ENCODE data around the gene IDS. TPM values are rescaled to one million over a fixed set of nuclear protein-coding genes. Genes with fewer than 3 reads are reported as not detected.

The IDS gene
- total RNA-seq, 2 experiments from 2014 or later: 44.0 to 65.8 TPM

- BruUV-seq (replicated peaks): no TSS peak
- Histone ChIP-seq H3K79me2 (ENCODE audit: insufficient read depth, low read depth, low read length) (no peaks in the 10 kb centered on the region), H3K4me2 (ENCODE audit: low read length) (no peak overlapping the region), H3K36me3 (ENCODE audit: insufficient read depth, low read length) (no peaks in the 10 kb centered on the region), H2AFZ (ENCODE audit: low read length) (no peak overlapping the region), H4K20me1 (ENCODE audit: insufficient read depth, low read length) (no peaks in the 10 kb centered on the region), H3K27ac (ENCODE audit: low read depth, low read length, poor library complexity, severe bottlenecking) (no peak overlapping the region), H3K9me3 (ENCODE audit: low read length) (no peaks in the 10 kb centered on the region), H3K4me1 (ENCODE audit: insufficient read depth, low read length, poor library complexity, severe bottlenecking) (no peaks in the 10 kb centered on the region), H3K9me2 (ENCODE audit: insufficient read depth, low read length) (no peaks in the 10 kb centered on the region), H3K4me3 (ENCODE audit: low read depth, low read length, poor library complexity, severe bottlenecking) (no peak overlapping the region)
- POLR2A ChIA-PET: no interaction called here
- intact Hi-C loops (cut with micrococcal nuclease; ENCODE audit: unreplicated experiment): no loop called here
- TF ChIP-seq, protein P1, sequence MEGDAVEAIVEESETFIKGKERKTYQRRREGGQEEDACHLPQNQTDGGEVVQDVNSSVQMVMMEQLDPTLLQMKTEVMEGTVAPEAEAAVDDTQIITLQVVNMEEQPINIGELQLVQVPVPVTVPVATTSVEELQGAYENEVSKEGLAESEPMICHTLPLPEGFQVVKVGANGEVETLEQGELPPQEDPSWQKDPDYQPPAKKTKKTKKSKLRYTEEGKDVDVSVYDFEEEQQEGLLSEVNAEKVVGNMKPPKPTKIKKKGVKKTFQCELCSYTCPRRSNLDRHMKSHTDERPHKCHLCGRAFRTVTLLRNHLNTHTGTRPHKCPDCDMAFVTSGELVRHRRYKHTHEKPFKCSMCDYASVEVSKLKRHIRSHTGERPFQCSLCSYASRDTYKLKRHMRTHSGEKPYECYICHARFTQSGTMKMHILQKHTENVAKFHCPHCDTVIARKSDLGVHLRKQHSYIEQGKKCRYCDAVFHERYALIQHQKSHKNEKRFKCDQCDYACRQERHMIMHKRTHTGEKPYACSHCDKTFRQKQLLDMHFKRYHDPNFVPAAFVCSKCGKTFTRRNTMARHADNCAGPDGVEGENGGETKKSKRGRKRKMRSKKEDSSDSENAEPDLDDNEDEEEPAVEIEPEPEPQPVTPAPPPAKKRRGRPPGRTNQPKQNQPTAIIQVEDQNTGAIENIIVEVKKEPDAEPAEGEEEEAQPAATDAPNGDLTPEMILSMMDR (conservative IDR thresholded peaks at IDR 0.05; ENCODE audit: low read length): no peak
- TF ChIP-seq EZH2phosphoT487 (IDR thresholded peaks at IDR 0.05; ENCODE audit: borderline replicate concordance, low read depth, low read length): no peak
- CTCF ChIA-PET (ENCODE audit: unreplicated experiment): no interaction called here
- DNase-seq (ENCODE audit: low spot score): no peak
Observed at GRCh38 chrX:149458586-149458985, 46.5 kb downstream of the IDS start.

DNA sequence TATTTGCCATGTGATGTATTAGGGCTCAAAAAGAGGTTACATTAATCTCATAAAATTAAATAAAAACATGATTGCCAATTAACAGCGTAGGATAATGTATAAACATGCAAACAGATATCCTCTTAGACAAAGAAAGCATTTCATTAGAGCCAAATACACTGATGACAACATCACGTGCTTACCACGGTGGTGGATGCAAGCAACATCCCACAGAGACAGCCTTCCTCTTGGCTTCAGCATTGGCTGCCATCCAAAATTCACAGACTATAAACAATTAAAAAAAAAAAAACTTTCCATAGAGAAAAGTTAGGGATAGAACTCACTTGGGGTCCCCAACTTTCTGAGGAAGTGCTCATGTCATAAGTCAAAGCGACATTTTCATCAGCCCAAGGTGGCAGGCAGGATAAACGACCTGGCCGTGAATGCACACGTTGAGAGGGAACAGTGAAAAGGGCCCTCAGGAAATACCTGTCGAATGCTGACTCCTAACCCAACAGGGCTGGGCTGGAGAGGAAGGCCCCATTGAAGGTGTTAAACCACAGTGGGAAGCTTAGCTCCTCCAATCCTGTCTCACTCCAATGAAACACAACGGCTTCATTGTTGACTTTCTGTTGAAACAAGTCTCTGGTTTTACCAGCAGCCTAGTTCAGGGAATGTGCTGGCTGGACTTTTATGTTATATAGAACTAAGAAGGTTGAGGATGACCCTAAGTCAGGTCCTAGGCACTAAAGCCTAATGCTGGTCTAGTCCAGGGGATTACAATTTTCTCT is 48.4 kb downstream of the IDS start:
- Histone ChIP-seq H4K20me1 (ENCODE audit: insufficient read depth, low read length) (no peaks in the 10 kb centered on the region), H3K27ac (ENCODE audit: low read depth, low read length, poor library complexity, severe bottlenecking) (no peak overlapping the region), H3K36me3 (ENCODE audit: insufficient read depth, low read length) (no peaks in the 10 kb centered on the region), H3K9me2 (ENCODE audit: insufficient read depth, low read length) (no peaks in the 10 kb centered on the region), H3K4me3 (ENCODE audit: low read depth, low read length, poor library complexity, severe bottlenecking) (no peak overlapping the region), H3K79me2 (ENCODE audit: insufficient read depth, low read depth, low read length) (no peaks in the 10 kb centered on the region), H3K4me1 (ENCODE audit: insufficient read depth, low read length, poor library complexity, severe bottlenecking) (no peaks in the 10 kb centered on the region), H2AFZ (ENCODE audit: low read length) (no peak overlapping the region), H3K4me2 (ENCODE audit: low read length) (no peak overlapping the region), H3K9me3 (ENCODE audit: low read length) (no peaks in the 10 kb centered on the region)
- ChIA-PET CTCF (ENCODE audit: unreplicated experiment) (no interaction called here), POLR2A (no interaction called here)
- no peak for DNase-seq (ENCODE audit: low spot score)
- no peak for TF ChIP-seq EZH2phosphoT487 (IDR thresholded peaks at IDR 0.05; ENCODE audit: borderline replicate concordance, low read depth, low read length)
- TF ChIP-seq, protein P1 (conservative IDR thresholded peaks at IDR 0.05; ENCODE audit: low read length): no peak
- intact Hi-C loops (cut with micrococcal nuclease; ENCODE audit: unreplicated experiment): no loop called here
- BruUV-seq (replicated peaks): no TSS peak

DNA sequence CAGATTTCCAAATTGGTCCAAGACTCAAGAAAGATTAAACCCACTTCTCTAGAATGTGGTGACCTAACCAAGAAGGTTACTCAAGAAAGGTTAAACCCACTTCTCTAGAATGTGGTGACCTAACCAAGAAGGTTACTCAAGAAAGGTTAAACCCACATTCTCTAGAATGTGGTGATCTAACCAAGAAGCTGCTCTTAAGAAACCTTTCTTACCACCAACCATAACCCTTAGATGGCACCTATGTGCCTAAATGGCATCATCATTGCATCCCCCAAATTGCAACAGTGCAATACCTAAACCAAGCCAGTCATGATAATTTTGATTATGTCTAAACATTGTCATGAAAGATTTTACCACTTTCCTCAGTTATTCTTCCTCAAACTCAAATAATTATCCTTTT is 49.2 kb downstream of the IDS start:
- POLR2A ChIA-PET: no interaction called here
- H3K4me3 ChIP-seq (ENCODE audit: low read depth, low read length, poor library complexity, severe bottlenecking): no peak overlapping the region
- H4K20me1 ChIP-seq (ENCODE audit: insufficient read depth, low read length): no peaks in the 10 kb centered on the region
- no peak overlapping the region for H3K4me2 ChIP-seq (ENCODE audit: low read length)
- no TSS peak for BruUV-seq (replicated peaks)
- H3K9me2 ChIP-seq (ENCODE audit: insufficient read depth, low read length): no peaks in the 10 kb centered on the region
- H3K36me3 ChIP-seq (ENCODE audit: insufficient read depth, low read length): no peaks in the 10 kb centered on the region
- DNase-seq (ENCODE audit: low spot score): no peak
- no peak overlapping the region for H2AFZ ChIP-seq (ENCODE audit: low read length)
- intact Hi-C loops (cut with micrococcal nuclease; ENCODE audit: unreplicated experiment): no loop called here
- TF ChIP-seq, protein P1 (conservative IDR thresholded peaks at IDR 0.05; ENCODE audit: low read length): no peak
- TF ChIP-seq EZH2phosphoT487 (IDR thresholded peaks at IDR 0.05; ENCODE audit: borderline replicate concordance, low read depth, low read length): no peak
- no peaks in the 10 kb centered on the region for H3K4me1 ChIP-seq (ENCODE audit: insufficient read depth, low read length, poor library complexity, severe bottlenecking)
- H3K79me2 ChIP-seq (ENCODE audit: insufficient read depth, low read depth, low read length): no peaks in the 10 kb centered on the region
- no peaks in the 10 kb centered on the region for H3K9me3 ChIP-seq (ENCODE audit: low read length)
- no peak overlapping the region for H3K27ac ChIP-seq (ENCODE audit: low read depth, low read length, poor library complexity, severe bottlenecking)
- CTCF ChIA-PET (ENCODE audit: unreplicated experiment): no interaction called here

Data from OCI-LY7 (cell line).